GM18868 (cell line): ENCODE measurements around the gene LPP.
A peak's percentile ranks its signal among the peaks of the same experiment; 100 is the strongest.

ENCODE experiments used
- ATAC-seq: cut with Tn5 transposase; IDR thresholded peaks from one replicate; pipeline ENCODE4 v1.9.1; 2021; ENCODE audit warnings: mild to moderate bottlenecking, moderate library complexity; ENCODE audit not compliant: unreplicated experiment

The LPP gene

GRCh38 chr3:188295876-188296275 lies 141.9 kb downstream of the LPP start:
- no peak for ATAC-seq

GRCh38 chr3:188296761-188297612 lies 143.0 kb downstream of the LPP start:
- no peak for ATAC-seq

- ATAC-seq = no peak
Observed at GRCh38 chr3:188298585-188298984, 144.6 kb downstream of the LPP start.

GRCh38 chr3:188299068-188299467 lies 145.1 kb downstream of the LPP start:
- ATAC-seq = peak; percentile 63

- ATAC-seq = no peak
Observed at GRCh38 chr3:188299708-188300107, 145.8 kb downstream of the LPP start.

- no peak for ATAC-seq
Observed at GRCh38 chr3:188301147-188301546, 147.2 kb downstream of the LPP start.

- ATAC-seq = no peak
Observed at GRCh38 chr3:188303286-188303799, 149.4 kb downstream of the LPP start.

GRCh38 chr3:188303823-188304222 lies 149.9 kb downstream of the LPP start:
- no peak for ATAC-seq

GRCh38 chr3:188304501-188304900 lies 150.5 kb downstream of the LPP start:
- no peak for ATAC-seq

- no peak for ATAC-seq
Observed at GRCh38 chr3:188305220-188305619, 151.3 kb downstream of the LPP start.

- ATAC-seq = no peak
Observed at GRCh38 chr3:188306435-188307005, 152.6 kb downstream of the LPP start.

GRCh38 chr3:188309437-188310269 lies 155.7 kb downstream of the LPP start:
- peak; percentile 99 for ATAC-seq

GRCh38 chr3:188310270-188310710 lies 156.3 kb downstream of the LPP start:
- ATAC-seq = peak; percentile 11

- ATAC-seq = no peak
Observed at GRCh38 chr3:188315553-188315952, 161.6 kb downstream of the LPP start.

- ATAC-seq = no peak
Observed at GRCh38 chr3:188316021-188316722, 162.2 kb downstream of the LPP start.

- no peak for ATAC-seq
Observed at GRCh38 chr3:188316723-188317070, 162.7 kb downstream of the LPP start.

- no peak for ATAC-seq
Observed at GRCh38 chr3:188319569-188319968, 165.6 kb downstream of the LPP start.

- ATAC-seq = no peak
Observed at GRCh38 chr3:188320757-188321156, 166.8 kb downstream of the LPP start.

GRCh38 chr3:188321258-188321657 lies 167.3 kb downstream of the LPP start:
- ATAC-seq = no peak

- no peak for ATAC-seq
Observed at GRCh38 chr3:188322135-188322887, 168.4 kb downstream of the LPP start.
